Stomach (tissue), 4 donors: ENCODE measurements around the gene PSMA1.

Experiments
- CTCF ChIP-seq, 7 experiments: fragments of 450-650 bp in 4 of 7; fragments of 200-600 bp in 3 of 7; sonication (generic) in 3 of 7; IDR thresholded peaks; one replicate each; pipeline ENCODE4 v1.5.1; 2016 to 2019; ENCODE audit warnings: antibody characterized with exemption in 7 of 7, control low read depth in 2 of 7, mild to moderate bottlenecking in 1 of 7
- EP300 ChIP-seq: sonication (generic); formaldehyde crosslinking; IDR thresholded peaks from one replicate; pipeline ENCODE4 v1.6.1; 2017; ENCODE audit warnings: antibody characterized with exemption
- POLR2A ChIP-seq, 4 donors: fragments of 450-650 bp; IDR thresholded peaks; one replicate each; pipeline ENCODE4 v1.6.1; 2016; ENCODE audit warnings: antibody characterized with exemption in 4 of 4, control low read depth in 2 of 4, mild to moderate bottlenecking in 1 of 4, moderate library complexity in 1 of 4
- POLR2AphosphoS5 ChIP-seq, 3 donors: sonication (generic); formaldehyde crosslinking; IDR thresholded peaks; one replicate each; pipeline ENCODE4 v1.6.1; 2016; ENCODE audit warnings: antibody characterized with exemption in 3 of 3

- no peak for TF ChIP-seq POLR2AphosphoS5 (IDR thresholded peaks at IDR 0.05)
- TF ChIP-seq CTCF (IDR thresholded peaks at IDR 0.05): no peak
- no peak for TF ChIP-seq POLR2A (IDR thresholded peaks at IDR 0.05)
- no peak for TF ChIP-seq EP300
Observed at GRCh38 chr11:14555818-14556217, 35.6 kb upstream of the PSMA1 start.
